ENCODE data around the gene WDR81. TPM values are rescaled to one million over a fixed set of nuclear protein-coding genes. Genes with fewer than 3 reads are reported as not detected.
"Not testable (repeated sequence)": the region's sequence is repeated elsewhere in the genome, so short reads cannot be mapped to it uniquely, and the experiment has no call there.

WDR81 gene
- total and polyA plus RNA-seq, 11 donors = 7.2 to 29.0 (median 9.3) TPM

- Histone ChIP-seq H3K27me3 (no peaks in the 10 kb centered on the region), H3K36me3 (peaks cover 0 to 22% (median 20%) of the 10 kb centered on the region in 9 donors), H3K27ac (peak overlapping the region; percentile 96 to 100 (median 100)), H3K4me3 (peak overlapping the region; percentile 58 to 96 (median 86)), H3K9me3 (no peaks in the 10 kb centered on the region), H3K4me1 (peaks cover 9 to 60% (median 43%) of the 10 kb centered on the region in 12 donors)
- TF ChIP-seq CTCF (IDR thresholded peaks at IDR 0.05) (no peak), POLR2A (IDR thresholded peaks at IDR 0.05) (peak; percentile 37 to 45)
- 0 to 3% (median 0%) methylated on average over 13 of the region's 13 CpGs for WGBS, 4 donors
- ATAC-seq (peak; percentile 64 to 73 (median 69)), DNase-seq (peak; percentile 87 to 96 (median 95))
- intact Hi-C loops (cut with DNase I) = loop anchor here in 4 of 10 donors (2.0 to 10.0 kb wide), 7 partner anchors 32 to 678 kb away; partner anchors contain the start of genes OVCA2 (in 1 of the 4), PRPF8 (in 1 of the 4) and RTN4RL1 (in 1 of the 4)
Measured at GRCh38 chr17:1716912-1717695, 7.4 kb upstream of the WDR81 start.

GRCh38 chr17:1718362-1719165 is 5.9 kb upstream of the WDR81 start:
- peaks cover 9 to 60% (median 33%) of the 10 kb centered on the region in 12 donors for H3K4me1 ChIP-seq
- TF ChIP-seq POLR2A (IDR thresholded peaks at IDR 0.05) = no peak
- TF ChIP-seq CTCF (IDR thresholded peaks at IDR 0.05) = no peak
- intact Hi-C loops (cut with DNase I) = loop anchor here in 3 of 10 donors (5.0 to 10.0 kb wide), 5 partner anchors 144 to 676 kb away; partner anchors contain the start of genes OVCA2 (in 1 of the 3) and RTN4RL1 (in 1 of the 3)

GRCh38 chr17:1720856-1721386 is 3.6 kb upstream of the WDR81 start:
- WGBS, 4 donors = 32 to 42% (median 41%) methylated on average over 11 of the region's 11 CpGs
- no peak for ATAC-seq
- Histone ChIP-seq H3K4me3 (peak overlapping the region in 4 of 12 donors; percentile 16 to 29 (median 18)), H3K36me3 (peaks cover 0 to 2% (median 0%) of the 10 kb centered on the region in 9 donors), H3K27me3 (no peaks in the 10 kb centered on the region), H3K4me1 (peaks cover 5 to 62% (median 45%) of the 10 kb centered on the region in 12 donors), H3K9me3 (no peaks in the 10 kb centered on the region), H3K27ac (peak overlapping the region in 9 of 12 donors; percentile 33 to 96 (median 56))
- no peak for TF ChIP-seq POLR2A (IDR thresholded peaks at IDR 0.05)
- peak; percentile 92 to 98 (median 95) for TF ChIP-seq CTCF (IDR thresholded peaks at IDR 0.05)
- intact Hi-C loops (cut with DNase I) = loop anchor here (1.0 to 10.0 kb wide), 9 partner anchors 61 to 304 kb away; partner anchors contain the start of gene RTN4RL1 (in 1 of the 10)
- peak; percentile 58 to 78 (median 65) for DNase-seq

More at GRCh38 chr17:1718362-1719165, 5.9 kb upstream of the WDR81 start:
- DNase-seq (peak in 2 of 5 donors; percentile 32 to 37), ATAC-seq (no peak)
- no peaks in the 10 kb centered on the region for H3K9me3 ChIP-seq
- H3K27me3 ChIP-seq = no peaks in the 10 kb centered on the region
- peak overlapping the region in 2 of 12 donors; percentile 81 to 87 for H3K4me3 ChIP-seq
- WGBS, 4 donors = 63 to 72% (median 69%) methylated on average over 19 of the region's 19 CpGs
- H3K36me3 ChIP-seq = peaks cover 0 to 8% (median 6%) of the 10 kb centered on the region in 9 donors
- H3K27ac ChIP-seq = peak overlapping the region in 11 of 12 donors; percentile 96 to 100 (median 100)

- not testable (repeated sequence) for H3K27me3 ChIP-seq, H3K9me3 ChIP-seq, H3K4me3 ChIP-seq, ATAC-seq
- H3K36me3 ChIP-seq = peaks cover 0 to 13% (median 6%) of the 10 kb centered on the region in 9 donors
- intact Hi-C loops (cut with DNase I) = loop anchor here in 9 of 10 donors (5.0 to 10.0 kb wide), 6 partner anchors 60 to 303 kb away; partner anchors contain the start of gene RTN4RL1 (in 1 of the 9)
- 91 to 97% (median 96%) methylated on average over 8 of the region's 8 CpGs for WGBS, 4 donors
- H3K27ac ChIP-seq = peak overlapping the region in 10 of 12 donors; percentile 68 to 96 (median 90)
- H3K4me1 ChIP-seq = peaks cover 5 to 73% (median 46%) of the 10 kb centered on the region in 12 donors
- DNase-seq = peak in 1 of 5 donors; percentile 2
Measured at GRCh38 chr17:1722022-1722421, 2.5 kb upstream of the WDR81 start.

Data from heart left ventricle (tissue), 16 donors.